Activated T-helper 1 cell treated with anti-CD3 and anti-CD28 coated beads, Interleukin-12 subunit alpha, Interleukin-12 subunit beta, Interleukin-2, Interleukin-4 antibody, amounts not matched to agents 30 ng/mL and 10 ng/mL and 1 ng/mL, durations not matched to agents 14 hours and 24 hours and 36 hours (primary cell): Measurements from ENCODE around the gene CLDN18. TPM values are rescaled to one million over a fixed set of nuclear protein-coding genes. Genes with fewer than 3 reads are reported as not detected.

Experiments
- DNase-seq: peaks from one replicate; pipeline ENCODE4 v3.0.0; 2021; ENCODE audit warnings: low spot score
- H3K27ac Mint-ChIP-seq: one replicate; pipeline ENCODE4 v1.8.0; 2021; ENCODE audit warnings: mild to moderate bottlenecking, mixed read lengths
- H3K27me3 Mint-ChIP-seq: one replicate; pipeline ENCODE4 v1.8.0; 2022; ENCODE audit warnings: mild to moderate bottlenecking, moderate library complexity, mixed read lengths; ENCODE audit not compliant: insufficient read depth
- H3K36me3 Mint-ChIP-seq: one replicate; pipeline ENCODE4 v1.8.0; 2021; ENCODE audit warnings: low read depth, mixed read lengths
- H3K4me1 Mint-ChIP-seq: one replicate; pipeline ENCODE4 v1.8.0; 2021; ENCODE audit warnings: low read depth, mixed read lengths
- H3K4me3 Mint-ChIP-seq: one replicate; pipeline ENCODE4 v1.8.0; 2021; ENCODE audit warnings: mild to moderate bottlenecking, moderate library complexity, mixed read lengths
- H3K9me3 Mint-ChIP-seq: one replicate; pipeline ENCODE4 v1.8.0; 2021; ENCODE audit warnings: mixed read lengths
- intact Hi-C: fragments of 100-400 bp; cut with micrococcal nuclease; formaldehyde crosslinking; loops from one replicate; pipeline ENCODE4 v1.15.1; 2024
- total RNA-seq: library from RNA; stranded (reverse); gene quantifications from 2 replicates; pipeline ENCODE4 v1.2.3, GENCODE V29; 2022

CLDN18 gene
- total RNA-seq, 1 donor from 2014 or later, result not detected

GRCh38 chr3:138057384-138057783 is 47.4 kb downstream of the CLDN18 start:
- H3K4me3 Mint-ChIP-seq, result no peak overlapping the region
- H3K4me1 Mint-ChIP-seq, result no peaks in the 10 kb centered on the region
- H3K27me3 Mint-ChIP-seq, result peaks cover 22% of the 10 kb centered on the region
- no peak overlapping the region for H3K27ac Mint-ChIP-seq
- intact Hi-C loops, result no loop called here
- no peaks in the 10 kb centered on the region for H3K36me3 Mint-ChIP-seq
- no peak for DNase-seq
- no peaks in the 10 kb centered on the region for H3K9me3 Mint-ChIP-seq

GRCh38 chr3:138059261-138059660 is 49.3 kb downstream of the CLDN18 start:
- Mint-ChIP-seq H3K27ac (no peak overlapping the region), H3K27me3 (peaks cover 16% of the 10 kb centered on the region), H3K4me3 (no peak overlapping the region), H3K36me3 (no peaks in the 10 kb centered on the region), H3K9me3 (no peaks in the 10 kb centered on the region), H3K4me1 (no peaks in the 10 kb centered on the region)
- DNase-seq, result no peak
- intact Hi-C loops, result no loop called here

- peaks cover 9% of the 10 kb centered on the region for H3K27me3 Mint-ChIP-seq
- intact Hi-C loops, result loop anchor here (10.0 kb wide), 1 partner anchor 534 kb away; the partner anchor contains the start of gene CEP70
- no peak for DNase-seq
Measured at GRCh38 chr3:138060792-138061191, 50.8 kb downstream of the CLDN18 start.

GRCh38 chr3:138062037-138062436 is 52.1 kb downstream of the CLDN18 start:
- Mint-ChIP-seq H3K27me3 (peaks cover 9% of the 10 kb centered on the region), H3K36me3 (no peaks in the 10 kb centered on the region), H3K27ac (no peak overlapping the region), H3K4me3 (no peak overlapping the region), H3K9me3 (no peaks in the 10 kb centered on the region), H3K4me1 (peaks cover 22% of the 10 kb centered on the region)
- DNase-seq, result no peak
- intact Hi-C loops, result loop anchor here (10.0 kb wide), 1 partner anchor 533 kb away; the partner anchor contains the start of gene CEP70

More at GRCh38 chr3:138060792-138061191, 50.8 kb downstream of the CLDN18 start:
- H3K9me3 Mint-ChIP-seq, result no peaks in the 10 kb centered on the region
- H3K36me3 Mint-ChIP-seq, result no peaks in the 10 kb centered on the region
- H3K27ac Mint-ChIP-seq, result no peak overlapping the region
- H3K4me3 Mint-ChIP-seq, result no peak overlapping the region
- H3K4me1 Mint-ChIP-seq, result peaks cover 10% of the 10 kb centered on the region

- no peak for DNase-seq
- H3K4me3 Mint-ChIP-seq, result no peak overlapping the region
- H3K4me1 Mint-ChIP-seq, result peaks cover 25% of the 10 kb centered on the region
- H3K9me3 Mint-ChIP-seq, result no peaks in the 10 kb centered on the region
- H3K36me3 Mint-ChIP-seq, result no peaks in the 10 kb centered on the region
- H3K27ac Mint-ChIP-seq, result no peak overlapping the region
- intact Hi-C loops, result loop anchor here (10.0 kb wide), 1 partner anchor 532 kb away; the partner anchor contains the start of gene CEP70
- peaks cover 9% of the 10 kb centered on the region for H3K27me3 Mint-ChIP-seq
Measured at GRCh38 chr3:138062626-138063025, 52.7 kb downstream of the CLDN18 start.

- peaks cover 25% of the 10 kb centered on the region for H3K4me1 Mint-ChIP-seq
- DNase-seq, result no peak
- H3K27me3 Mint-ChIP-seq, result peaks cover 8% of the 10 kb centered on the region
- no peak overlapping the region for H3K4me3 Mint-ChIP-seq
- intact Hi-C loops, result loop anchor here (10.0 kb wide), 1 partner anchor 531 kb away; the partner anchor contains the start of gene CEP70
- H3K27ac Mint-ChIP-seq, result no peak overlapping the region
- H3K9me3 Mint-ChIP-seq, result no peaks in the 10 kb centered on the region
- H3K36me3 Mint-ChIP-seq, result no peaks in the 10 kb centered on the region
Measured at GRCh38 chr3:138063416-138063815, 53.5 kb downstream of the CLDN18 start.

- Mint-ChIP-seq H3K4me1 (peaks cover 25% of the 10 kb centered on the region), H3K9me3 (no peaks in the 10 kb centered on the region), H3K4me3 (no peak overlapping the region), H3K36me3 (no peaks in the 10 kb centered on the region), H3K27me3 (peaks cover 10% of the 10 kb centered on the region), H3K27ac (peak overlapping the region; percentile 87)
- no peak for DNase-seq
- intact Hi-C loops, result loop anchor here (1.0 to 10.0 kb wide), 7 partner anchors 16 to 529 kb away; partner anchors contain the start of genes ARMC8, CEP70 and NME9
Measured at GRCh38 chr3:138065949-138066348, 56.0 kb downstream of the CLDN18 start.

- DNase-seq, result peak; percentile 19
- H3K4me1 Mint-ChIP-seq, result peaks cover 25% of the 10 kb centered on the region
- H3K9me3 Mint-ChIP-seq, result no peaks in the 10 kb centered on the region
- intact Hi-C loops, result loop anchor here (1.0 to 10.0 kb wide), 7 partner anchors 16 to 528 kb away; partner anchors contain the start of genes ARMC8, CEP70 and NME9
- peak overlapping the region; percentile 36 for H3K4me3 Mint-ChIP-seq
- peaks cover 10% of the 10 kb centered on the region for H3K27me3 Mint-ChIP-seq
- H3K27ac Mint-ChIP-seq, result peak overlapping the region; percentile 87
- H3K36me3 Mint-ChIP-seq, result no peaks in the 10 kb centered on the region
Measured at GRCh38 chr3:138066383-138066782, 56.4 kb downstream of the CLDN18 start.

- Mint-ChIP-seq H3K4me3 (no peak overlapping the region), H3K9me3 (no peaks in the 10 kb centered on the region), H3K4me1 (peaks cover 25% of the 10 kb centered on the region), H3K27me3 (peaks cover 10% of the 10 kb centered on the region), H3K36me3 (no peaks in the 10 kb centered on the region), H3K27ac (peak overlapping the region; percentile 13)
- DNase-seq, result no peak
- intact Hi-C loops, result loop anchor here (1.0 to 10.0 kb wide), 7 partner anchors 15 to 528 kb away; partner anchors contain the start of genes ARMC8, CEP70 and NME9
Measured at GRCh38 chr3:138066972-138067371, 57.0 kb downstream of the CLDN18 start.

- intact Hi-C loops, result loop anchor here (1.0 to 10.0 kb wide), 10 partner anchors 51 to 855 kb away; partner anchors contain the start of genes ARMC8, CEP70, DBR1 and MRAS
- H3K9me3 Mint-ChIP-seq, result no peaks in the 10 kb centered on the region
- no peaks in the 10 kb centered on the region for H3K36me3 Mint-ChIP-seq
- DNase-seq, result no peak
- peaks cover 11% of the 10 kb centered on the region for H3K27me3 Mint-ChIP-seq
- no peak overlapping the region for H3K27ac Mint-ChIP-seq
- peaks cover 25% of the 10 kb centered on the region for H3K4me1 Mint-ChIP-seq
- H3K4me3 Mint-ChIP-seq, result no peak overlapping the region
Measured at GRCh38 chr3:138068046-138068445, 58.1 kb downstream of the CLDN18 start.

GRCh38 chr3:138068579-138069174 is 58.7 kb downstream of the CLDN18 start:
- DNase-seq, result peak; percentile 59
- Mint-ChIP-seq H3K36me3 (no peaks in the 10 kb centered on the region), H3K4me3 (no peak overlapping the region), H3K27me3 (peaks cover 16% of the 10 kb centered on the region), H3K27ac (no peak overlapping the region), H3K9me3 (no peaks in the 10 kb centered on the region), H3K4me1 (peaks cover 25% of the 10 kb centered on the region)
- intact Hi-C loops, result loop anchor here (1.0 to 10.0 kb wide), 10 partner anchors 51 to 854 kb away; partner anchors contain the start of genes ARMC8, CEP70, DBR1 and MRAS

- no peaks in the 10 kb centered on the region for H3K36me3 Mint-ChIP-seq
- no peak overlapping the region for H3K4me3 Mint-ChIP-seq
- H3K9me3 Mint-ChIP-seq, result no peaks in the 10 kb centered on the region
- intact Hi-C loops, result no loop called here
- H3K4me1 Mint-ChIP-seq, result peaks cover 22% of the 10 kb centered on the region
- H3K27ac Mint-ChIP-seq, result no peak overlapping the region
- peaks cover 17% of the 10 kb centered on the region for H3K27me3 Mint-ChIP-seq
- no peak for DNase-seq
Measured at GRCh38 chr3:138070006-138070405, 60.0 kb downstream of the CLDN18 start.

GRCh38 chr3:138072796-138073195 is 62.8 kb downstream of the CLDN18 start:
- DNase-seq, result no peak
- intact Hi-C loops, result no loop called here
- Mint-ChIP-seq H3K9me3 (no peaks in the 10 kb centered on the region), H3K27me3 (peaks cover 17% of the 10 kb centered on the region), H3K36me3 (no peaks in the 10 kb centered on the region), H3K4me3 (no peak overlapping the region), H3K27ac (no peak overlapping the region), H3K4me1 (no peaks in the 10 kb centered on the region)
